Cerebellar cortex (tissue), 1 donor: ENCODE data around the gene AVPI1.
"Not testable (repeated sequence)": the region's sequence is repeated elsewhere in the genome, so short reads cannot be mapped to it uniquely, and the experiment has no call there.

Source experiments
- DNase-seq: peaks from one replicate; pipeline ENCODE4 v3.0.0-alpha.2; 2015; ENCODE audit warnings: low spot score

Gene AVPI1

DNA sequence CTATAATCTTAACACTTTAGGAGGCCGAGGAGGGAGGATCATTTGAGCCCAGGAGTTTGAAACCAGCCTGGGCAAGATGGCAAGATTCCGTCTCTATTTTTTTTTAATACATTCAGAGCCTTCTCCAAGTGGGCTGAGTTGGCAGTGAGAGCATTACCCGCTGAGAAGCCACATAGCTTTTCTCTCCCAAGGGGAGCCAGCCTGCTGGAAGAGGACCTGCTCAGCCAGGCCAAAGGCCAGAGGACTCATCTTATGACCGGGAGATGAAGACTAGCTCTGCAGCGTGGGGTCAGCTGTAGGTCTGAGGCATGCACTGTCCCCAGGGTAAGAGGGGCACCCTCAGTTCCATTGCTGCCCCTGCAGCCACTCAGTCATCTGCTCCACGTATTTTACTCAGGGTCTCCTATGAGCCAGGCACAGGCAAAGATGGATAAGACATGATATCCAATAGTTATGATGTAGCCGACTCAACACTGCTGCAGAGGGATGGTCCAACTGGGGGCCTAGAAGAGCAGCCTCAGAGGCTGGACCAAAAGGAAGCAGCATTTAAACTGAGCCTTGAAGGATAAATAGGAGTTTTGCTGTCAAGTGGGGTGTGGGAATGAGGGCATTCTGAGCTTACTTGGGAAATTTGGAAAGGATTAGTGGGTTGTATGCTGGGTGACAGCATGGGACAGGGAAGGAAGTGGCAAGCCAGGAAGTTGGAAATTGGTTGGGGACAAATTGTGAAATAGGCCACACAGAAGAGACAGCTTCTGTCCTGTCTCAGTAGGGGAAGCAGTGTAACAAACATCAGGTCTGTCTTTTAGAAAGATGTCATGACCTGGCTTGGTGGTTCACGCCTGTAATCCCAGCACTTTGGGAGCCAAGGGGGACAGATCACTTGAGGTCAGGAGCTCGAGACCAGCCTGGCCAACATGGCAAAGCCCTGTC, 24.9 kb upstream of the AVPI1 start:
- DNase-seq, result no peak

DNA sequence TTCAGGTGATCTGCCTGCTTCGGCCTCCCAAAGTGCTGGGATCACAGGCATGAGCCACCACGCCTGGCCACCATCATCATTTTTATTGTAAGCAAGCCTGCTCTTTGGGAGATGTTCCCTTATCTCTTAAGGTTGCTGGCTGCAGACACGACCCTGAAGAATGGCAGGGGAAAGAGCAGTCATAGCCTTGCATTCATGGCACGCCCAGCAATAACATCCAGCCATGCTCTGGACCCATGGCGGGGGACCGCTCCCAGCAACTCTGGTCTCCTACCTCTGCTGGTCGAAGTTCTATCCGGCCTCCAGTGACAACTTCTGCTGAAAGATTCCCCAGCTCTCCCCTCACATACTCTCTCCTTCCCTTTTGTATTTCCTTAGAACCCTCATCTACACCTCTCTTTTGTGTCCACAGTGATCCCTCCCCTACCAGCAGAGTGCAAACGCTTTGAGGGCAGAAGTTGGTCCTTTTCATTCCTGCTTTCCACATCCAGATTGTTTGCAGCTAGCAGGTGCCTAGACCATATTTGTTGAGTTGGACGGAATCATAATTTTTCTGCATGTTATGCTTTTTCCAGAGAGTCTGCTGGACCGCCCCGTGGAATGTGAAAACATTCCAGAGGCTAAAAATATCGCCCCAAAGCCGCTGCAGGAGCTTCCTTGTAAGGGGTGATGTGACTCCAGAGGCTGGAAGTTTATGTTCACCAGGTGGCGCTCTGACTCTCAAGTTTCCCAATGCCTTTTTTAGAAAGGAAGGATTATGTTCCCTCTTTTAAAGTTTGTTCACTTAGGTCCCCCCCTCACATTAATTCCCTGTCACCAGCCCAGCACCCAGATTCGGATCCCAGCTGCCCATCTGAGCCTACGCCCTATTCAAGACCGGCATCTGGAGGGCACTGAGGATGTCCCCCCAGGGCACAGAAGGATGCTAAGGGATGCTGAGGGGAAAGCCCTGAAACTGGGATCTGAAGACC, 22.2 kb upstream of the AVPI1 start:
- DNase-seq, result peak; percentile 72

DNA sequence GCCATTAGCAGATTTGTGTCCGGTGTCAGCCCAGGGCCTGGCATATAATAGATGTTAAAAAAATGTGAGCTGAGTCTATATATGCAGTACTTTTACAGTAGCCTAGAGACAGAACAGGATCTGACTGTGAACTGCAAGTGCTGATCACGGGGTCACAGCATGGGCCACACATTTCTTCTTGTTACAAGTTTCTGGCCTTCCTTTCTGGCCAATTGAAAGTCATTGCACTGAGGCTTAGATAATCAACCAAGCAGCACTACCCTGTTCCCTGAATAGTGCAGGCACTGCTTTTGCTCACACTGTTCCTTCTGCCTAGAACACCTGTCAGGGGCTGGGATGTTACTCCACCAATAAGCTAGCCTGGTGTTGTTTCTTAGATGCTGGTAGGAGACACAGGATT, 21.1 kb upstream of the AVPI1 start:
- no peak for DNase-seq

DNA sequence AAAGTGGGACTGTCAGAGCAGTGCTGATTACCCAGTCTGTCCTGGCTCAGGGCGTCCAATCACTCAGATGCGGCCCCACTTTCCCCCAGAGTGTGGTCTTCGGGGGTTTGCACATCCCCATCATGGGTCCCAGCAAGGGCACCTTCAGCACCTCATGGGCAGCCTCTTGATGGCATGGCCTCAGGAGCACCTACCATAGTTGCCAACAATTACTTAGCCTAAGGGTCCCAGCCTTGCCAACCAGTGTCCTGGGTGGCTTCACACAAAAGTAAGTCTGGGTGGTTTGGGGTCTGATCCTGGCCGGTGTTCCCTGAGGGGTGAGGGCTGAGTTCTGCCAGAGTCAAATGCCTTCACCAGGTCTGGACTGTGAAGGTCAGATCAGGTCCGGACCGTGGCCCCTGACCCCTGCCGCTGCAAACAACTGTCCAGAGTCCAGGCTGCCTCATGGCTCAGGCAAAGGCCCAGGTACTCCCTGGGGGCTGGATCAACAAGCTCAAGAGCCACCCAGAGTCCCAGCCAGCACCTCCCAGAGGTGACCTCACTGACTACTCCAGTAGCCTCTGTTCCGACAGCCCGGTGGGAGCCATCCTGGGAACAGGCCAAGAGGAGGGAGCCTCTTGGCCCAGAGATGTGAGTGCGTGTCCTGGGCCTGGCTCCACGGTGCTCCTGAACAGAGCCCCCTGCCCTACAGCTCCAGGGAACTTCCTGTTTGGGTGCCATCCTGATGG, 20.3 kb upstream of the AVPI1 start:
- DNase-seq, result no peak

DNA sequence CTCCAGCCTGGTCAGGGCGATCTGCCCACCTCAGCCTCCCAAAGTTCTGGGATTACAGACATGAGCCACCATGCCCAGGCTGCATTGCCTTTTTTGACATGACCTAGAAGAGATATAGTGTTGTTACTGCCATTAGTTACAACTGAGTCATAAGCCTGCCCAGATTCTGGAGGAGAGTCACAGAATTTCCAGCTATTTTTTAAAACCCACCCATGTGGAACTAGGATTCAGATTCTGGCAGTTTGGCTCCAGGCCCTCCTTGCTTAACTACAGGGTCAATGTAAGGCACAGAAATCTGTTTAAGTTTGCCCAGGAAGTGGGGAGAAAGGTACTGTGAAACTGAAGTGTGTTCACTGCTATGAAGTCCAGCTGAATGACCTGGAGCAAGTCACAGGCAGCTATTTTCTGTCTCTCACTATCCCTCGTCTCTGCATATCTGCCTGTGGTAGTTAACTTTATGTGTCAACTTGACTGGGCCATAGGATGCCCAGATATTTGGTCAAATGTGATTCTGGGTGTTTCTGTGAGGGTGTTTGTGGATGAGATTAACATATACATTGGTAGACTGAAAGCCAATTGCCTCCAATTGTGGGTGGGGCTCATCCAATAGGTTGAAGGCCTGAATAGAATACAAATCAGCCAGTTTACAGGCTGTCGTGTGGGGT, 18.1 kb upstream of the AVPI1 start:
- DNase-seq, result no peak

DNA sequence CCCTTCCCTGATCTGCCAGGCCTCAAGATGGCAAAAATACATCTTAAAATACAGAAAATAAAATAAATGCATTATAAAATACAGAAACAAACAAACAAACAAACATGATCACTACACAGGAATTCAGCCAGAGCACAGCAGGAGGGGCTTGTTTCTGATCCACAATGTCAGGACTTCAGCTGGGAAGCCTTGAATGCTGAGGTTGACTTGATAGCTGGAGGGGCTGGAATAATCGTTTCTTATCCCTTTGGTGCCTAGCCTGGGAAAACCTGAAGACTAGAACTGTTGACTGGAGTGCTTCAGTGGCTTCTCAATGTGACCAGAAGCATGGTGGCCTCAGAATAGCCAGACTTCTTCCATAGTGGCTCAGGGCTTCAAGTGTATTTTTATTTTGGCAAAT, 17.3 kb upstream of the AVPI1 start:
- no peak for DNase-seq

DNA sequence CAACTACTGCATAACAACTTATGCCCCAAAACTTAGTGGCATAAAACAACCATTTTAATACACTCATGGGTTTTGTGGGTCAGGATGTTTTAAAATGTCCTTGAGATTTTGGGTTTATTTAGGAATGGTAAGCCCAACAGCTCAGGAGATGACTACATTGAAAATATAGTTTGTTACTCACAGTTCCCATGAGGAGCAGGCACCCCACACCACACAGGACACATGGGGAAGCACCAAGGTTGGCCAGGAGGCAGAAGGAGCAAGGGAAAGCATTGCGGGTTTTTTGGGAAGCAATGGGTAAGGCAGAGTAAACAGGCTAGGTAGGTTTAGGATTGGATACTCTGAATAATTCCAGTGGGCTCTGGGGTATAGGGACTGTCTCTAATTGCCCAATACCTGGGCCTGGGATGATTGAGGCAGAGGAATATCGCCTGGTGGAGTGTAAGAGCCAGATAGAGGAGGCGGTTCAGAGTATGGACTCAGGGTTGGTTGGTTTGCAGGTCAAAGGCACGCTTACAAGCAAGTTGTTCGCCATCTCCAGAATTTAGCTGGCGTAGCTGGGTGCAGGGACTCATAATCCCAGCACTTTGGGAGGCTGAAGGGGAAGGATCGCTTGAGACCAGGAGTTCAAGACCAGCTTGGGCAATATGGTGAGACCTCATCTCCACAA, 16.5 kb upstream of the AVPI1 start:
- no peak for DNase-seq

DNA sequence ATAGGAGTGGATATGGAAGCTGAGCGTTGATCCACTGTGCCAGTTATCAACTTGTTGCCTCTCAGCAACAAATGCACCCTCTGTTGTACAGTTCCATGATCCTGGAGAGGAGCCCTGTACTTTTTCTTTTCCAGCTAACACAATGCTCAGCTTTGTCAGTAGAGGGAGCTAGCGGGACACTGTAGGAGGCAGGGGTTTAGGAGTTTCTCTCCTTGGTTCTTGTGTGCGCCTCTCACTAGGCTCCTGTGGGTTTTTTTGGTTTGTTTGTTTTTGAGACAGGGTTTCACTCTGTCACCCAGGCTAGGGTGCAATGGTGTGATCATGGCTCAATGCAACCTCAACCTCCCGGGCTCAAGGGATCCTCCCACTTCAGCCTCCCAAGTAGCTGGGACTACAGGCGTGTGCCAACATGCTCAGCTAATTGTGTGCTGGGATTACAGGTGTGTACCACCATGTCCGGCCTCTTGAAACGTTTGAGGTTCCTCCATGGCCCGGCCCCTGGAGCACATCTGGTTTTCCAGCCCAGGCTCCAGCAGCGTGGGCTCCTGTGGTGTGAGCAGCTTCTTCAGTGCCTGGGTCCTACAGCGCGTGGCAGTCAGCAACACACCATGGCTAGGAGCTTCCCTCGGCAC, 14.5 kb upstream of the AVPI1 start:
- DNase-seq, result peak; percentile 80

DNA sequence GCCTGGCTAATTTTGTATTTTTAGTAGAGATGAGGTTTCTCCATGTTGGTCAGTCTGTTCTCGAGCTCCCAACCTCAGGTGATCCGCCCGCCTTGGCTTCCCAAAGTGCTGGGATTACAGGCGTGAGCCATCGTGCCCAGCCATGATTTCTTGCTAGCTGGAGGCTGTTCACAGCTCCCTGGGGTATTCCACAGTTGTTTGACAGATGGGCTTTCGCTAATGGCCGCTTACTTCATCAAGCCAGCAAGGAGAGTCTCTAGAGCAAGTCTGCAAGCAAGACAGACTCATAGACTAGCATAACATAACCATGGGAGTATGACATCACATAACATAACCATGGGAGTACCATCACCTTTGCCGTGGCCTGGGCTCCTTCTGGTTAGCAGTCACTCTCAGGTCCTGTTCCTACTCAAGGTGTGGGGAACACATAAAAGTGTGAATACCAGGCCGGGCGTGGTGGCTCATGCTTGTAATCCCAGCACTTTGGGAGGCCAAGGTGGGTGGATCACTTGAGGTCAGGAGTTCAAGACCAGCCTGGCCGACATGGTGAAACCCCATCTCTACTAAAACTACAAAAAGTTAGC, 11.1 kb upstream of the AVPI1 start:
- DNase-seq, result not testable (repeated sequence)

DNA sequence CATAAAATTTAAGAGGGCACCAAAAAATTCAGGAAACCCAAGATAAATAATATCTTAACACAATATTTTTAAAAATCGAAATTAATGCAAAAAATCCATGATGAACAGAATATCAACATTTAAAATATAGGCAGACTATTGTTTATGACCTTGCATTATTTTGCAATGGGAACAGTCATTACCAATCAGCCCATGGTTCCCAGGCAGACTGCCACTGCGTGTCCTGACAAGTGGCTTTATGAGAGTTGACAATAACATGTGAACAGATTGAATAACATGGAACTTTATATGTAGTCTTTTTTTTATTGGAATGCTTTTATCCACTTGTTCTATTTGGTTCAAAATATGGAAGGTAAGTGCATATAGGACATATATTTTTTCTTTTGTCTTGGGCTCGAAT, 3.1 kb upstream of the AVPI1 start:
- DNase-seq, result no peak

DNA sequence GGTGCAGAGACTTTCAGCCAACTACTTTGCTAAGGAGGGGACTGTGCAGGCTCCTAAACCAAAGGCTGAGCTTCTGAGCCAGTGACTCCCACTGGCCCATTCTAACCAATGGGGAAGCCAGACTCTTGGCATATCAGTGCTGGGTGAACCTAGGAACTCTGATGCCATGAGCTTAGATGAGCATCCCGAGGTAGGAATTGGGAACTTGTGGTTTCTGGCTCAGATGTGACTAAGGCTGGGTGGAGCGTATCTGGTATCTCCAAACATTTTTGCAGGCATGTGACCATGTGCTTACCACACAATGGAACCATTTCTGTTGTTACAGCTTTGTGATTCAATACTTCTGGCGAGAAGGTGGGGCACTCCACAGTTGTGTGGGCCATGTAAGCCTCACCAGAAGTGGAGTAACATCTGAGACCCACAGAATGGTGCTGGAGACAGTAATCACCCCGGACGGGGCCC, 2.5 kb upstream of the AVPI1 start:
- no peak for DNase-seq

DNA sequence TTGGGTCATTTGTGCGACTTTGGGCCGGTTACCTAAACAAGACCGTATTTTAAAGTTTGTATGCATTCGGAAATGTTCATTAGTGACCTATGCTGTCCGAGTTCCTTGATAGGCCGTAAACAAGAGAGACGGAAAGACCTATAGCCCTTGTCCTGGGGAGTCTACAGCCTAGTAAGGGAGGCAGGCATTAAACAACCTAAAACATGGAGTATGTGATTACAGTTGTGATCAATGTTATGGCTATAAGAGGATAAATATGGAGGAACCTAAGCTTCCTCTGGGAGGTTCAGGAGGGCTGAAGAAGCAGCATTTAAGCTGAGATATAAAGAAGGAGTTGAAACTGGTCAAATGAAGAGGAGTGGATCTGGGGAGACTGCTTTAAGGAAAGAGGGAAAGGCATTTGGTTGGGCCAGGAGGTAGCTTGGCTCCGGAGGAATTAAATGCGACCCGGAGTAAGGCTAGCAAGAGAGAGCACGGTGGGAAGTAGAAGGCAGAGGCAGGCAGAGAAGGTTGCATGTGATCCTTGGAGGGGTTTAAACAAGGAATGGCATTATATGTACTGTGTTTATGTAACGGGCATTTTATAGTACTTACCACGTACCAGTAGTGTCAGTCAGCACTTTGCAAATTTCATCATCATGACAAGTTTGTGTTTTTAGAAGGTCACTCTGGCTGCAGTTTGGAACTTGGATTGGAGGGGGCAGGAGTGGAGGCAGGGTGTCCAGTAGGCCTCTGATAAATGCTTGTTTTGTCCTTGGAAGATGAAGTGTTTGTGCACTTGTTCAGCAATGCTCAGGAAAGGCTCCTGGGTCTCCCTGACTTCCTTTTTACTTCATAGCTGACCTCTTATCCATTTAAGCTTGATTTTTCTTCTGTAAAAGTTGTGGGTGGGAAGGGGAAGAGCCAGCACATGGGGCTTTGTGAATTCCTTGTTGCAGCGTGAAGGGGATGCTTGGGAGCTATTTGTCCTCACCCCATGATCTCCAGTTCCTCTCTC, 1.0 kb upstream of the AVPI1 start:
- peak; percentile 41 for DNase-seq

DNA sequence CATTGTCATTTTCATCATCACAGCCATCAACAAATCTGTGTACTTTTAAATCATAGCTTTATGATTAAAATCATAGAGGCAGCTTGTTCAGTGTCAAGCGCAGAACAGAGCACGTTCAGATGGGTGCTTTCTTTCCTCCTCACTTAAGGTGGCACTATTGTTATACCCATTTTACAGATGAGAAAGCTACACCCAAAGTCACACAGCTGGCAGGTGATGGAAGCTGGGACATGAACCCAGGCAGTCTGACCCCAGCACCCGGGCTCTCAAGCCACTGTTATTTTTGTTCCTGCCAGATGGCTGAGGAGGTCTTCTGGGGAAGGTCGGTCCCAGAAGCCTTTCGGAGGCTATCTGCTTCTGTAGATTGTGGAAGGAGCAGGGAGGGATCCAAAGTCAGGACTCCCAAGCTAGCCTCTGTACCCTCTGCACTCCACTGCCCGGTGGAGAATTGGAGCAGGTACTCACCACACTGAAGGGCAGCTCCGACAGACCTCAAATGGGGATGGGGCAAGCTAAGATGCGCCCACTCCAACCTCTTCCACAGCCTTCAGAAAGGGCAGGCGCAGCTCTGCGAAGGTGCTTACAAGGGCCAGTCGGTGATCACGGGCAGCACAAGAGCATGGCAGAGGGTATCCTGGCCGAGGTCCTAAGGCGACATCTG, 610 bp downstream of the AVPI1 start:
- DNase-seq, result peak; percentile 43

DNA sequence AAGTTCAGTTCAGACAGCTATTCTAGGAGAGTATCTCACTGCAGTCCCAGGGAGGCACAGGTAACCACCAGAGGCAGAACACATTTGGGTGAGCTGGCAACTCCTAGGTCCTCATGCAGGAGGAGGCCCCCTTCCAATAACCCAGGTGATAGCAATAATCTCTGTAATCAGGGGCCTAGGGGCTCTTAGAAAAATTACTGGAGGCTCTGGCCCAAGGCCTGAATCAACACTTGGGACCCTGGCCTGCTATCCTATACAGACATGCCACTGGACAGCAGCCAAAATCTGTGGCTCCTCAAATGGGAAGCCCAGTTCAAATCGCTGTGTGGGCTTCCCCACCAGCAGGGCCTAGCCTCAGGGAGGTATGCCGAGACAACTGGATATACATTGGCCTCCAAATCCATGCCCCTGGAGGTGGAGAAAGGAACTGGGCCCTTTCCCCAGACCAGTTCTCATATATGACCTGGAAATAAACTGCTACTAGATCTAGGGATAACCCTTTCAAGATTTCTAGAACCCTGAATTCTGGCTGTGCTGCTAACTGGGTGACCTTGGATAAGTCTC, 1.6 kb downstream of the AVPI1 start:
- DNase-seq, result peak; percentile 42

DNA sequence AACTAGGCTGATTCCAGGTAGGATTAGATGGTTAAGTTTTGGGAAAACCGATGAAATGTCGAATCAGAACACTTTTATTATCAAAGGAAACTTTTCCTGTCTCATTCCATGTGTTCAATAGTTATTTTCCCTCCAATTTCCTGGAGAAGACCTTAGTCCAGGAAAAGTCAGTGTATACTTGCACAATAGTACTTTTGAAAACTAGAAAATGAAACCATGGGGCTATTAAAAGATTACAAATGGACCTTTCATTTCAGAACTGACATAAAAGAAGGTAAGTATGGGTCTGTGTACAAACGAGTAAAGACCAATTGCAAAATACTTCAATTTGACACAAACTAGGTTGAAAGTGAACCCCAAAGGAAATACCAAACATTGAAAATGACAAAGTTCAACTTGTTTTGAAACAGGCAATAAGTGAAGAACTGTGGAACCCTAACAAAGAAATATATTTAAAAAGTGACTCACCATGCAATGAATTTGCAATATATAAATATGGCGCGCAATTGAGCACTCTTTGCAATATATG, 2.1 kb downstream of the AVPI1 start:
- no peak for DNase-seq

DNA sequence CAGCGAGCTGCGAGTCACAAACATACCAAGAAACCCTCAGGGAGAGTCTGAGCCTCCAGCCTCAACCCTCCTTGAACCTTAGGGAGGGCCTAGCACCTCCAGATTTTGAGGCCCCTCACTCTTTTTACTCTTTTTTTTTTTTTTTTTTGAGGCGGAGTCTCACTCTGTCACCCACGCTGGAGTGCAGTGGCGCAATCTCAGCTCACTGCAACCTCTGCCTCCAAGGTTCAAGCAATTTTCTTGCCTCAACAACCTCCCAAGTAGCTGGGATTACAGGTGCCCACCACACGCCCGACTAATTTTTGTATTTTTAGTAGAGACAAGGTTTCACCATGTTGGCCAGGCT, 2.7 kb downstream of the AVPI1 start:
- not testable (repeated sequence) for DNase-seq

DNA sequence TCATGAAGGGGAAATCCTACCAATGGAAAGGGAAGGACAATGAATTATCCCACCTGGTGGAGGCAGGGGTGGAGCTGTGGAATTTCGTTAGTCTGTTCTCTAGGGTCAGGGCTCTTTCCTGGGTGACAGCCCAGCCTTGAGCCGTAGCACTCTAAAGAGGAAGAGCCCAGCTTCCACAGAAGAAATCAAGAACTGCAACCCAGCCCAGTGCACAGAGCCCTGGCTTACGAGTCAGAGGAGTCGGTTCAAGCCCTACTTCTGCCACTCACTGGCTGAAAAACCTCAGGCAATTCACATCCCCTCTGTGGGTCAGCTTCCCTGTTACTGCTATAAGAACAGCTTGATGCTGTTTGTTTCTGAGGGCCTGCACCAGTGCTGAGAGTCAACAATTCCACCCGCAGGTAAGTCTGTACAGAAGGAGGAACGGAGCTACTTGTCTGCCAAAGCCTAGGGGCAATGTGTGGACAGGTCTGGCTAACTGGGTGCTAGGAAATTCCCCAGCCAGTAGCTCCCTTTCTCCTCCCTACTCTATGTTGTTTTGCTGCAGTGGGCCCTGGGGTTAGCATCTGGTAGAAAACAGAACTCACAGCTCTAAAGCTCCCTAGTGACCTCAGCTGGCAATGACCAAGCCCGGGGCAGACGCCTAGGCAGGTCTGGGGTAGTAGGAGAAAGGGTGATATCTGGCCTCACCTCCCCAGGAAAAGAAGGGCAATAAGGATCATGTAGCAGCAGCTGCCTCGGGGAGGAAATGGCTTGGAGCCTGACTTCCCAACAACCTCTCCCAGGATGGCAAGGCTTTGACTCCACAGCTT, 3.3 kb downstream of the AVPI1 start:
- peak; percentile 43 for DNase-seq
